WTC11 (cell line): ENCODE results near the gene HSP90AB1. TPM values are rescaled to one million over a fixed set of nuclear protein-coding genes. Genes with fewer than 3 reads are reported as not detected.

Experiments used
- ATAC-seq: fragments of 200-7000 bp; cut with Tn5 transposase; 2 replicates; pipeline ENCODE4 v1.10.0; 2021; ENCODE audit warnings: mild to moderate bottlenecking, moderate library complexity
- CTCF ChIA-PET: fragments of 300-600 bp; sonication (Branson Sonifier 250); formaldehyde crosslinking; loops from one replicate; lab custom pipeline; 2021; ENCODE audit warnings: antibody characterized with exemption; lab: Charles Lee
- POLR2A ChIA-PET: fragments of 350-600 bp; sonication (Branson Sonifier 250); formaldehyde crosslinking; loops from one replicate; lab custom pipeline; 2021; ENCODE audit warnings: antibody characterized with exemption; lab: Charles Lee
- DNase-seq: peaks from one replicate; pipeline ENCODE4 v3.0.0; 2021; ENCODE audit warnings: low spot score
- H3K27ac Mint-ChIP-seq: 2 replicates; pipeline ENCODE4 v1.8.0; 2021; ENCODE audit warnings: mixed read lengths
- H3K27me3 Mint-ChIP-seq: 2 replicates; pipeline ENCODE4 v1.8.0; 2021; ENCODE audit warnings: low read depth, mild to moderate bottlenecking, moderate library complexity, mixed read lengths
- H3K36me3 Mint-ChIP-seq: 2 replicates; pipeline ENCODE4 v1.8.0; 2021; ENCODE audit warnings: mixed read lengths
- H3K4me1 Mint-ChIP-seq: 2 replicates; pipeline ENCODE4 v1.8.0; 2022; ENCODE audit warnings: mixed read lengths
- H3K4me3 Mint-ChIP-seq: 2 replicates; pipeline ENCODE4 v1.8.0; 2021; ENCODE audit warnings: mild to moderate bottlenecking, moderate library complexity, mixed read lengths
- H3K9me3 Mint-ChIP-seq: 2 replicates; pipeline ENCODE4 v1.8.0; 2021; ENCODE audit warnings: mixed read lengths
- CREM ChIP-seq: sonication (generic); formaldehyde crosslinking; IDR thresholded peaks from 2 replicates; pipeline ENCODE4 v1.8.1; 2022; ENCODE audit warnings: mild to moderate bottlenecking, missing genetic modification reagents, moderate library complexity
- CTCF ChIP-seq: fragments of 200-600 bp; IDR thresholded peaks from 2 replicates; pipeline ENCODE4 v1.8.0; 2022; ENCODE audit warnings: antibody characterized with exemption
- ERG ChIP-seq: fragments of 250-450 bp; sonication (Bioruptor Pico); IDR thresholded peaks from 2 replicates; pipeline ENCODE4 v1.8.0; 2021; ENCODE audit warnings: mild to moderate bottlenecking
- ESRRA ChIP-seq: sonication (generic); formaldehyde crosslinking; IDR thresholded peaks from 2 replicates; pipeline ENCODE4 v1.8.1; 2022; ENCODE audit warnings: mild to moderate bottlenecking, missing genetic modification reagents, borderline replicate concordance
- HMGA2 ChIP-seq: fragments of 250-450 bp; sonication (Bioruptor Pico); IDR thresholded peaks from 2 replicates; pipeline ENCODE4 v1.4.0; 2021; ENCODE audit warnings: mild to moderate bottlenecking, moderate library complexity
- IRF2 ChIP-seq: sonication (generic); formaldehyde crosslinking; IDR thresholded peaks from 2 replicates; pipeline ENCODE4 v1.8.0; 2022; ENCODE audit warnings: low read depth, missing genetic modification reagents, borderline replicate concordance
- JAZF1 ChIP-seq: fragments of 250-450 bp; sonication (Bioruptor Pico); IDR thresholded peaks from 2 replicates; pipeline ENCODE4 v1.9.0; 2021; ENCODE audit warnings: moderate library complexity, mild to moderate bottlenecking, inconsistent platforms
- KAT7 ChIP-seq: sonication (generic); formaldehyde crosslinking; IDR thresholded peaks from 2 replicates; pipeline ENCODE4 v1.8.1; 2023; ENCODE audit warnings: missing genetic modification reagents, mild to moderate bottlenecking, borderline replicate concordance
- MLX ChIP-seq: sonication (generic); formaldehyde crosslinking; IDR thresholded peaks from 2 replicates; pipeline ENCODE4 v1.8.1; 2023; ENCODE audit warnings: mild to moderate bottlenecking, missing genetic modification reagents, moderate library complexity
- MYBL2 ChIP-seq: sonication (generic); formaldehyde crosslinking; IDR thresholded peaks from 2 replicates; pipeline ENCODE4 v1.8.1; 2023; ENCODE audit warnings: mild to moderate bottlenecking, moderate library complexity, missing genetic modification reagents
- NFATC4 ChIP-seq: fragments of 250-450 bp; sonication (Bioruptor Pico); IDR thresholded peaks from 2 replicates; pipeline ENCODE4 v1.9.0; 2021; ENCODE audit warnings: mild to moderate bottlenecking
- NFE2L1 ChIP-seq: sonication (generic); formaldehyde crosslinking; IDR thresholded peaks from 2 replicates; pipeline ENCODE4 v1.8.1; 2023; ENCODE audit warnings: missing genetic modification reagents
- NR1H2 ChIP-seq: sonication (generic); formaldehyde crosslinking; IDR thresholded peaks from 2 replicates; pipeline ENCODE4 v1.9.0; 2021; ENCODE audit warnings: mild to moderate bottlenecking, moderate library complexity, missing genetic modification reagents
- NR2C2 ChIP-seq: sonication (generic); formaldehyde crosslinking; IDR thresholded peaks from 2 replicates; pipeline ENCODE4 v1.8.0; 2022; ENCODE audit warnings: mild to moderate bottlenecking, missing genetic modification reagents
- NR3C1 ChIP-seq: sonication (generic); formaldehyde crosslinking; conservative IDR thresholded peaks from 2 replicates; pipeline ENCODE4 v1.8.1; 2023; ENCODE audit warnings: low read depth, mild to moderate bottlenecking, missing genetic modification reagents
- PRDM15 ChIP-seq: sonication (generic); formaldehyde crosslinking; IDR thresholded peaks from 2 replicates; pipeline ENCODE4 v1.8.0; 2022; ENCODE audit warnings: missing genetic modification reagents
- PREB ChIP-seq: sonication (generic); formaldehyde crosslinking; IDR thresholded peaks from 2 replicates; pipeline ENCODE4 v1.8.1; 2022; ENCODE audit warnings: mild to moderate bottlenecking, missing genetic modification reagents, moderate library complexity, borderline replicate concordance
- SMAD4 ChIP-seq: sonication (generic); formaldehyde crosslinking; IDR thresholded peaks from 2 replicates; pipeline ENCODE4 v1.8.0; 2022; ENCODE audit warnings: mild to moderate bottlenecking, missing genetic modification reagents
- SOX15 ChIP-seq: fragments of 250-450 bp; sonication (Bioruptor Pico); IDR thresholded peaks from 2 replicates; pipeline ENCODE4 v1.9.0; 2021; ENCODE audit warnings: mild to moderate bottlenecking
- TP53 ChIP-seq: sonication (generic); formaldehyde crosslinking; IDR thresholded peaks from 2 replicates; pipeline ENCODE4 v1.8.1; 2023; ENCODE audit warnings: mild to moderate bottlenecking, missing genetic modification reagents
- ZBTB21 ChIP-seq: sonication (generic); formaldehyde crosslinking; IDR thresholded peaks from 2 replicates; pipeline ENCODE4 v1.8.1; 2023; ENCODE audit warnings: mild to moderate bottlenecking, missing genetic modification reagents, borderline replicate concordance
- ZBTB43 ChIP-seq: sonication (generic); formaldehyde crosslinking; IDR thresholded peaks from 2 replicates; pipeline ENCODE4 v1.8.1; 2023; ENCODE audit warnings: mild to moderate bottlenecking, missing genetic modification reagents
- total RNA-seq: library from RNA; stranded (reverse); gene quantifications from 3 replicates; pipeline ENCODE4 v1.2.3, GENCODE V29; 2021

Gene HSP90AB1
- total RNA-seq, 1 experiment from 2014 or later: 2,171 TPM

- ChIA-PET CTCF (interaction anchor here (1.2 to 3.7 kb wide), 9 partner anchors 9 to 66 kb away, joined by 4 to 28 read pairs (median 6); partner anchors contain the start of gene SLC29A1), POLR2A (interaction anchor here (1.0 to 1.9 kb wide), 7 partner anchors 9 to 45 kb away, joined by 4 to 21 read pairs (median 7); partner anchors contain the start of genes HSP90AB1 and SLC29A1)
- H3K36me3 Mint-ChIP-seq: no peaks in the 10 kb centered on the region
- TF ChIP-seq CREM (CRISPR knock-in tag) (no peak), SOX15 (CRISPR knock-in tag) (no peak), KAT7 (CRISPR knock-in tag) (no peak), JAZF1 (CRISPR knock-in tag) (no peak), ESRRA (CRISPR knock-in tag) (no peak), NR2C2 (CRISPR knock-in tag) (no peak), PREB (CRISPR knock-in tag) (no peak), ZBTB21 (CRISPR knock-in tag) (no peak), ZBTB43 (CRISPR knock-in tag) (no peak), IRF2 (CRISPR knock-in tag) (no peak), NFATC4 (CRISPR knock-in tag) (no peak), ERG (CRISPR knock-in tag) (no peak), TP53 (CRISPR knock-in tag) (no peak), HMGA2 (CRISPR knock-in tag) (no peak), NR1H2 (no peak), MLX (CRISPR knock-in tag) (no peak)
- DNase-seq: no peak
- no peaks in the 10 kb centered on the region for H3K9me3 Mint-ChIP-seq
- peaks cover 53% of the 10 kb centered on the region for H3K4me1 Mint-ChIP-seq
- H3K27me3 Mint-ChIP-seq: no peaks in the 10 kb centered on the region; the same call in 1 of the 2 replicates
- no peak overlapping the region for H3K4me3 Mint-ChIP-seq
- no peak for ATAC-seq
- peak overlapping the region; percentile 100 for H3K27ac Mint-ChIP-seq
Measured at GRCh38 chr6:44201638-44202303, 45.1 kb upstream of the HSP90AB1 start.

GRCh38 chr6:44202332-44202971 is 44.4 kb upstream of the HSP90AB1 start:
- no peak overlapping the region for H3K4me3 Mint-ChIP-seq
- CTCF ChIA-PET: interaction anchor here (0.6 to 3.7 kb wide), 13 partner anchors 10 to 54 kb away, joined by 3 to 28 read pairs (median 5); partner anchors contain the start of genes MYMX and SLC29A1
- no peak for TF ChIP-seq SMAD4
- TF ChIP-seq NR3C1 (CRISPR knock-in tag): no peak
- TF ChIP-seq MYBL2: no peak
- TF ChIP-seq NFE2L1: peak; percentile 49; the same call in 1 of the 2 replicates
- TF ChIP-seq PRDM15: peak; percentile 88
- TF ChIP-seq ZBTB43 (CRISPR knock-in tag): 0 out of 2 replicates have a peak, but pooled peaks have one; percentile 65
- TF ChIP-seq CTCF: no peak

More at GRCh38 chr6:44202332-44202971, 44.4 kb upstream of the HSP90AB1 start:
- Mint-ChIP-seq H3K4me1 (peaks cover 60% of the 10 kb centered on the region), H3K36me3 (no peaks in the 10 kb centered on the region), H3K9me3 (no peaks in the 10 kb centered on the region), H3K27ac (peak overlapping the region; percentile 100), H3K27me3 (no peaks in the 10 kb centered on the region; the same call in 1 of the 2 replicates)
- ATAC-seq (peak; percentile 86), DNase-seq (peak; percentile 79)
- POLR2A ChIA-PET: interaction anchor here (0.6 to 1.9 kb wide), 7 partner anchors 9 to 69 kb away, joined by 3 to 21 read pairs (median 9); partner anchors contain the start of genes HSP90AB1, MYMX and SLC29A1
